Choroid plexus epithelial cell (primary cell): ENCODE measurements around the gene DDAH1.

ENCODE experiments used
- DNase-seq: peaks from one replicate; pipeline ENCODE4 v3.0.0-alpha.2; 2010; ENCODE audit warnings: low read depth
- H3K4me3 ChIP-seq: 2 replicates; pipeline ENCODE4 v1.5.1; 2011; ENCODE audit warnings: low read depth, mild to moderate bottlenecking, control low read depth, low read length, moderate library complexity
- CTCF ChIP-seq: conservative IDR thresholded peaks from 2 replicates; pipeline ENCODE4 v1.5.1; 2011; ENCODE audit warnings: low read depth, mild to moderate bottlenecking, control low read depth, inconsistent platforms, low read length, moderate library complexity

Gene DDAH1

DNA sequence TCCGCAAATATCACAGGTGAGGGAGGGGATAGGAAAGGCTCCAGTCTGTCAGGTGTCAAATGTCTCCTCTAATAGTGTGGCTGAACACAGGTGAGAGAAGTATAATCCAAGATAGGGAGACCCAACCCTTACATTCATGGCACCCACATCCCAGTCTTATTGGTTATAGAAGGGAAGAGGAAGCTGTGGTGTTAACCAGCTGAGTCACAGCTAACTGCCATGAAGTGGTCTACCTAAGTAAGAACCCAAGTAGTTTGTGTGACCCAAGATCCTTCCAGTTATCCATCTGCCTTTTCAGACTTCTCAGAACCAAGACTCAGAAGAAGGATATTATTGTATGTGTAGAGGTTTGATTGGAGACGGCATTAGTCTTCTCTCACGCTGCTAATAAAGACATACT, 37.1 kb downstream of the DDAH1 start:
- TF ChIP-seq CTCF: no peak
- DNase-seq: no peak
- no peak overlapping the region for H3K4me3 ChIP-seq

- H3K4me3 ChIP-seq: no peak overlapping the region
- no peak for DNase-seq
- TF ChIP-seq CTCF: no peak
Measured at GRCh38 chr1:85427331-85427730, 37.6 kb downstream of the DDAH1 start.

- H3K4me3 ChIP-seq: no peak overlapping the region
- no peak for TF ChIP-seq CTCF
- DNase-seq: peak; percentile 76
Measured at GRCh38 chr1:85421179-85421578, 43.8 kb downstream of the DDAH1 start.

DNA sequence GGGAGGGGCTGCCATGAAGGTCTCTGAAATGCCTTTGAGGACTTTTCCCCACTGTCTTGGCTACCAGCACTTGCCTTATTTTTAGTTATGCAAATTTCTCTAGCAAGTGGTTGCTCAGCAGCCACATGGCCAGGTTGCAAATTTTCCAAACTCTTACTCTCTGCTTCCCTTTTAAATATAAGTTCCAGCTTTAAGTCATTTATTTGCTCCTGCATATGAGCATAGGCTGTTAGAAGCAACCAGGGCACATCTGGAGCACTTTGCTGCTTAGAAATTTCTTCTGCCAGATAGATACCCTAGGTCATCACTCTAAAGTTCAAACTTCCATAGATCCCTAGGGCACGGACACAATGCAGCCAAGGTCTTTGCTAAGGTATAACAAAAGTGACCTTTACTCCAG, 44.8 kb downstream of the DDAH1 start:
- no peak overlapping the region for H3K4me3 ChIP-seq
- TF ChIP-seq CTCF: no peak
- no peak for DNase-seq

GRCh38 chr1:85417876-85418275, 47.1 kb downstream of the DDAH1 start:
- no peak overlapping the region for H3K4me3 ChIP-seq
- TF ChIP-seq CTCF: no peak
- DNase-seq: no peak

- TF ChIP-seq CTCF: no peak
- no peak overlapping the region for H3K4me3 ChIP-seq
- DNase-seq: no peak
Measured at GRCh38 chr1:85417017-85417416, 47.9 kb downstream of the DDAH1 start.

DNA sequence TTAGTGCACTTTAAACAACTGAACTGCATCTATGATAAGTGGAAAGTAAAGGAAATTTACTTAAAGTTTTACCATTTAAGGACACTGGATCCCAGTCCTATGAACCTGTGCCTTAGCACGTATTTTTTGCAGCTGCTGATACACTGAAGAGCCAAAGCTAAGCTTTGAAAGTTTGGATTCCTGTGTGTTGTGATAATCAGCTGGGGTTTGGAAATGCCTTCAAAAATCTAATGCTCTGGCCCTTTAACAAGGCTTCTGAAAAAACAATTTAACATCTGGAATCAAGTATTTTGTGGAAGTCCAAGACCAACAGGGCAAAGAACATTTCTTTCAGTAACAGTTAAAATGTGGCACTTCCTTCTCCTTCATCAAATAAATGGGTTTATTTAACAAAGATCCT, 51.8 kb downstream of the DDAH1 start:
- peak; percentile 28 for DNase-seq
- TF ChIP-seq CTCF: no peak

More for the DNA sequence above, 51.8 kb downstream of the DDAH1 start:
- H3K4me3 ChIP-seq: no peak overlapping the region
